ENCODE measurements around the gene SCYL3. TPM values are rescaled to one million over a fixed set of nuclear protein-coding genes. Genes with fewer than 3 reads are reported as not detected.

Gene SCYL3
- total RNA-seq, 1 experiment from 2014 or later, result 7.6 TPM

DNA sequence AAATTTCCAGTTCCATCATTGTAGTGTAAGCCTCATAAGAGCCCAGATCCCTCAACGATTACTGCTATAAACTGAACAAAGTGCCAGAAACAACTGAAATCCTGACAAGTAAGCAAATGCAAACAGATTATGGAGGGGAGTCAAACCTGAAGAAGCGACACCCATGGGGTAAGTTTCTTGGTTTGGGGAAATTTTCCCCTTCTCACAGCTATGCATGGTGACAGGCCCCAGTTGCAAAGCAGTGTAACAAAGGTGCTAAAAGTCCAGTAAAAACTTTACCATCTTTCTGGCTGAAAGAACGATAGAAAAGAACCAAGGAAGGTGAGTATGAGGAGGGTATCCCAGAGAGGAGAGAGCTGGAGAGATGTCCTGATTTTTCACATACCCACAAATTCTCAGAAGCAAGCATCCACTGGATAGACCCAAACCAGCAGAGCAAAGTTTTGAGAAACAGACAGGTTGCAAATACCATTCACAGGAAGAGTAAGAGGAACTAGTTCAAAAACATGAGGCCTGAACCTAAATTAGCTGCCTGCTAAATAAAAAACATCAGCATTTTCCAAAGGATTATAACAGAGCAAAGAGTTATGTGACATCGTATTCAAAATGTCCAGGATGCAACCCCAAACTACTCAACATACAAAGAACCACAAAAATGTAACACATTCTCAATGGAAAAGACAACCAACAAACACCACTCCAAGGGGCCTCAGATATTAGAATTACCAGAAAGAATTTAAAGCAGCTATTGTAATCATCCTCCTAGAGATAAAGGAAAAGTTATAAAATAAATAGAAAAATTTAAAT, 14.5 kb downstream of the SCYL3 start:
- no peak overlapping the region for H3K4me2 ChIP-seq (ENCODE audit: low read length)
- no peak overlapping the region for H3K9ac ChIP-seq (ENCODE audit: low read length)
- no peak overlapping the region for H3K4me3 ChIP-seq (replicated peaks in 1 of 2; ENCODE audit: low read depth in 1 of 2, low read length in 2 of 2)
- H3K4me1 ChIP-seq (ENCODE audit: control insufficient read depth in 1 of 2, insufficient read depth in 2 of 2, low read length in 2 of 2), result no peaks in the 10 kb centered on the region; a peak in 1 of 4 replicates
- no peaks in the 10 kb centered on the region for H4K20me1 ChIP-seq (ENCODE audit: insufficient read depth)
- no peaks in the 10 kb centered on the region for H3K9me3 ChIP-seq (ENCODE audit: control insufficient read depth in 1 of 2, insufficient read depth in 1 of 2, low read depth in 1 of 2, low read length in 2 of 2)
- no peaks in the 10 kb centered on the region for H3K9me2 ChIP-seq (ENCODE audit: insufficient read depth)
- no TSS peak for BruUV-seq (replicated peaks)
- intact Hi-C loops (cut with micrococcal nuclease), result no loop called here
- DNase-seq (ENCODE audit: low read depth, low spot score) (no peak), ATAC-seq (no peak)
- no peak overlapping the region for H3K27ac ChIP-seq (ENCODE audit: low read depth, low read length)
- RAD21 ChIA-PET (ENCODE audit: low non-redundant PET in 1 of 2, low total read pairs in 2 of 2, uncharacterized antibody in 2 of 2, unreplicated experiment in 2 of 2), result no interaction called here
- no peak overlapping the region for H2AFZ ChIP-seq (ENCODE audit: low read depth, low read length, poor library complexity, severe bottlenecking)
- POLR2A ChIA-PET, result no interaction called here
- TF ChIP-seq, protein P1, sequence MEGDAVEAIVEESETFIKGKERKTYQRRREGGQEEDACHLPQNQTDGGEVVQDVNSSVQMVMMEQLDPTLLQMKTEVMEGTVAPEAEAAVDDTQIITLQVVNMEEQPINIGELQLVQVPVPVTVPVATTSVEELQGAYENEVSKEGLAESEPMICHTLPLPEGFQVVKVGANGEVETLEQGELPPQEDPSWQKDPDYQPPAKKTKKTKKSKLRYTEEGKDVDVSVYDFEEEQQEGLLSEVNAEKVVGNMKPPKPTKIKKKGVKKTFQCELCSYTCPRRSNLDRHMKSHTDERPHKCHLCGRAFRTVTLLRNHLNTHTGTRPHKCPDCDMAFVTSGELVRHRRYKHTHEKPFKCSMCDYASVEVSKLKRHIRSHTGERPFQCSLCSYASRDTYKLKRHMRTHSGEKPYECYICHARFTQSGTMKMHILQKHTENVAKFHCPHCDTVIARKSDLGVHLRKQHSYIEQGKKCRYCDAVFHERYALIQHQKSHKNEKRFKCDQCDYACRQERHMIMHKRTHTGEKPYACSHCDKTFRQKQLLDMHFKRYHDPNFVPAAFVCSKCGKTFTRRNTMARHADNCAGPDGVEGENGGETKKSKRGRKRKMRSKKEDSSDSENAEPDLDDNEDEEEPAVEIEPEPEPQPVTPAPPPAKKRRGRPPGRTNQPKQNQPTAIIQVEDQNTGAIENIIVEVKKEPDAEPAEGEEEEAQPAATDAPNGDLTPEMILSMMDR (IDR thresholded peaks at IDR 0.05 in 2 of 3, conservative IDR thresholded peaks at IDR 0.05 in 1 of 3; ENCODE audit: borderline replicate concordance in 1 of 3, insufficient read depth in 1 of 3, low read depth in 2 of 3, low read length in 2 of 3), result no peak
- TF ChIP-seq EZH2phosphoT487 (IDR thresholded peaks at IDR 0.05; ENCODE audit: borderline replicate concordance) (no peak), EGR1 (IDR thresholded peaks at IDR 0.05; ENCODE audit: low read depth) (no peak), SIN3A (IDR thresholded peaks at IDR 0.05; ENCODE audit: low read depth) (no peak), TCF7L2 (IDR thresholded peaks at IDR 0.05; ENCODE audit: borderline replicate concordance, extremely low read depth, insufficient read depth, insufficient read length) (no peak), SRF (IDR thresholded peaks at IDR 0.05; ENCODE audit: low read depth) (no peak), ZFX (IDR thresholded peaks at IDR 0.05) (no peak), JUND (IDR thresholded peaks at IDR 0.05) (no peak), EZH2 (IDR thresholded peaks at IDR 0.05) (no peak), YY1 (IDR thresholded peaks at IDR 0.05; ENCODE audit: extremely low read depth, insufficient replicate concordance, low read depth, low read length) (no peak), POLR2A (IDR thresholded peaks at IDR 0.05; ENCODE audit: borderline replicate concordance, extremely low read depth, insufficient read depth, insufficient read length) (no peak), ZNF274 (IDR thresholded peaks at IDR 0.05; ENCODE audit: low read depth, low read length) (no peak), CEBPB (IDR thresholded peaks at IDR 0.05; ENCODE audit: low read depth) (no peak), SP1 (IDR thresholded peaks at IDR 0.05; ENCODE audit: low read depth) (no peak), POLR2AphosphoS5 (IDR thresholded peaks at IDR 0.05; ENCODE audit: low read depth, low read length) (no peak)
- TF ChIP-seq, protein P2, sequence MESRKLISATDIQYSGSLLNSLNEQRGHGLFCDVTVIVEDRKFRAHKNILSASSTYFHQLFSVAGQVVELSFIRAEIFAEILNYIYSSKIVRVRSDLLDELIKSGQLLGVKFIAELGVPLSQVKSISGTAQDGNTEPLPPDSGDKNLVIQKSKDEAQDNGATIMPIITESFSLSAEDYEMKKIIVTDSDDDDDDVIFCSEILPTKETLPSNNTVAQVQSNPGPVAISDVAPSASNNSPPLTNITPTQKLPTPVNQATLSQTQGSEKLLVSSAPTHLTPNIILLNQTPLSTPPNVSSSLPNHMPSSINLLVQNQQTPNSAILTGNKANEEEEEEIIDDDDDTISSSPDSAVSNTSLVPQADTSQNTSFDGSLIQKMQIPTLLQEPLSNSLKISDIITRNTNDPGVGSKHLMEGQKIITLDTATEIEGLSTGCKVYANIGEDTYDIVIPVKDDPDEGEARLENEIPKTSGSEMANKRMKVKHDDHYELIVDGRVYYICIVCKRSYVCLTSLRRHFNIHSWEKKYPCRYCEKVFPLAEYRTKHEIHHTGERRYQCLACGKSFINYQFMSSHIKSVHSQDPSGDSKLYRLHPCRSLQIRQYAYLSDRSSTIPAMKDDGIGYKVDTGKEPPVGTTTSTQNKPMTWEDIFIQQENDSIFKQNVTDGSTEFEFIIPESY (IDR thresholded peaks at IDR 0.05; ENCODE audit: extremely low read depth, insufficient replicate concordance, low read length), result no peak
- TF ChIP-seq, protein P3, sequence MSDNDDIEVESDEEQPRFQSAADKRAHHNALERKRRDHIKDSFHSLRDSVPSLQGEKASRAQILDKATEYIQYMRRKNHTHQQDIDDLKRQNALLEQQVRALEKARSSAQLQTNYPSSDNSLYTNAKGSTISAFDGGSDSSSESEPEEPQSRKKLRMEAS (IDR thresholded peaks at IDR 0.05), result no peak
- TF ChIP-seq, protein P4, sequence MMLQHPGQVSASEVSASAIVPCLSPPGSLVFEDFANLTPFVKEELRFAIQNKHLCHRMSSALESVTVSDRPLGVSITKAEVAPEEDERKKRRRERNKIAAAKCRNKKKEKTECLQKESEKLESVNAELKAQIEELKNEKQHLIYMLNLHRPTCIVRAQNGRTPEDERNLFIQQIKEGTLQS (IDR thresholded peaks at IDR 0.05), result no peak
- CTCF ChIA-PET, result no interaction called here
- H3K79me2 ChIP-seq (ENCODE audit: insufficient read depth, low read length), result 0 out of 2 replicates have a peak, but pooled peaks cover 5% of the 10 kb centered on the region
- H3K27me3 ChIP-seq (ENCODE audit: insufficient read depth, low read length), result no peaks in the 10 kb centered on the region
- peaks cover 7 to 20% of the 10 kb centered on the region in 2 experiments; a peak in 3 of 4 replicates for H3K36me3 ChIP-seq (ENCODE audit: control insufficient read depth in 1 of 2, insufficient read depth in 2 of 2, low read length in 2 of 2)
